Measurements from ENCODE around the gene VDAC2. TPM values are rescaled to one million over a fixed set of nuclear protein-coding genes. Genes with fewer than 3 reads are reported as not detected.
A peak's percentile ranks its signal among the peaks of the same experiment; 100 is the strongest.

The VDAC2 gene
- total and polyA plus RNA-seq, 4 donors = 94.5 to 121 (median 102) TPM

DNA sequence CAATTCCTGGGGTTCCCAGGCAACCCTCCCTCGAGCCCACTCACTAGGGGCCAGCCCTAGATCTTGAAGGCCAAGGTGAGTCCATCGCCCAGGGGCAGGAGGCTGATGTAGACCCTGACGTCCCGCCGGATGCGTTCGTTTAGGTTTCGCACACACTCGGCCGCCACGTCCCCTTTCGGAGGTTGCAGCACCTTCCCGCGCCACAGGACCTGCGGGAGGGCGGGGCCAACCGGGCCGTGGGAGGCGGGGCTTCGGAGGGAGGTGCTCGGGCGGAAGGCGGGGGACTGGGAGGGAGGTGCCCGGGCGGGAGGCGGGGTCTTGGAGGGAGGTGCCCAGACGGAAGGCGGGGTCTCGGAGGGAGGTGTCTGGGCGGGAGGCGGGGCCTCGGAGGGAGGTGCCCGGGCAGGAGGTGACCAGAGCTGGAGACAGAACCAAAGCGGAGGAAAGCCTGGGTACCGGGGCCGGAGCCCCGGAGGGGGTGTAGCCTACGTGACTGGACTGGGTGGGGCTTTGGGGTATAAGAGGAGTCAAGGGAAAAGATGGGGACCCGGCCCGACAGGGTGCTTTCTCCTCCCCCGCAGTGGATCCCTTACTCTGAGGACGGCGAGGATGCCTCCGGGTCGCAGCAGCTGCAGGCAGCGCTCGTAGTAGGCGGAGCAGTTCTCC is 23.6 kb downstream of the VDAC2 start:
- WGBS, 2 donors = 4 to 7% methylated on average over 39 to 48 of the region's 48 CpGs
- no peaks in the 10 kb centered on the region for H3K27me3 ChIP-seq (ENCODE audit: control insufficient read depth in 3 of 3, insufficient read depth in 3 of 3, low read length in 2 of 3)
- peak overlapping the region; percentile 86 to 88 for H3K27ac ChIP-seq (ENCODE audit: low read depth in 1 of 2, low read length in 1 of 2)
- TF ChIP-seq, protein P1, sequence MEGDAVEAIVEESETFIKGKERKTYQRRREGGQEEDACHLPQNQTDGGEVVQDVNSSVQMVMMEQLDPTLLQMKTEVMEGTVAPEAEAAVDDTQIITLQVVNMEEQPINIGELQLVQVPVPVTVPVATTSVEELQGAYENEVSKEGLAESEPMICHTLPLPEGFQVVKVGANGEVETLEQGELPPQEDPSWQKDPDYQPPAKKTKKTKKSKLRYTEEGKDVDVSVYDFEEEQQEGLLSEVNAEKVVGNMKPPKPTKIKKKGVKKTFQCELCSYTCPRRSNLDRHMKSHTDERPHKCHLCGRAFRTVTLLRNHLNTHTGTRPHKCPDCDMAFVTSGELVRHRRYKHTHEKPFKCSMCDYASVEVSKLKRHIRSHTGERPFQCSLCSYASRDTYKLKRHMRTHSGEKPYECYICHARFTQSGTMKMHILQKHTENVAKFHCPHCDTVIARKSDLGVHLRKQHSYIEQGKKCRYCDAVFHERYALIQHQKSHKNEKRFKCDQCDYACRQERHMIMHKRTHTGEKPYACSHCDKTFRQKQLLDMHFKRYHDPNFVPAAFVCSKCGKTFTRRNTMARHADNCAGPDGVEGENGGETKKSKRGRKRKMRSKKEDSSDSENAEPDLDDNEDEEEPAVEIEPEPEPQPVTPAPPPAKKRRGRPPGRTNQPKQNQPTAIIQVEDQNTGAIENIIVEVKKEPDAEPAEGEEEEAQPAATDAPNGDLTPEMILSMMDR (IDR thresholded peaks at IDR 0.05; ENCODE audit: control extremely low read depth, extremely low read depth) = no peak
- H3K9ac ChIP-seq (ENCODE audit: insufficient read depth in 1 of 2, low read length in 2 of 2) = no peak overlapping the region
- peaks cover 0 to 13% (median 0%) of the 10 kb centered on the region in 5 donors for H3K4me1 ChIP-seq (ENCODE audit: control insufficient read depth in 5 of 5, insufficient read depth in 5 of 5, low read length in 5 of 5)
- H3K9me3 ChIP-seq (ENCODE audit: control insufficient read depth in 4 of 4, insufficient read depth in 3 of 4, low read length in 3 of 4) = no peaks in the 10 kb centered on the region
- peak; percentile 85 for ATAC-seq (ENCODE audit: insufficient read depth, low FRiP score)
- peaks cover 12 to 21% (median 17%) of the 10 kb centered on the region in 4 donors for H3K36me3 ChIP-seq (ENCODE audit: control insufficient read depth in 4 of 4, insufficient read depth in 4 of 4, low read length in 4 of 4)
- DNase-seq = peak; percentile 78 to 88 (median 84)
- peak overlapping the region; percentile 73 for H3K4me3 ChIP-seq

DNA sequence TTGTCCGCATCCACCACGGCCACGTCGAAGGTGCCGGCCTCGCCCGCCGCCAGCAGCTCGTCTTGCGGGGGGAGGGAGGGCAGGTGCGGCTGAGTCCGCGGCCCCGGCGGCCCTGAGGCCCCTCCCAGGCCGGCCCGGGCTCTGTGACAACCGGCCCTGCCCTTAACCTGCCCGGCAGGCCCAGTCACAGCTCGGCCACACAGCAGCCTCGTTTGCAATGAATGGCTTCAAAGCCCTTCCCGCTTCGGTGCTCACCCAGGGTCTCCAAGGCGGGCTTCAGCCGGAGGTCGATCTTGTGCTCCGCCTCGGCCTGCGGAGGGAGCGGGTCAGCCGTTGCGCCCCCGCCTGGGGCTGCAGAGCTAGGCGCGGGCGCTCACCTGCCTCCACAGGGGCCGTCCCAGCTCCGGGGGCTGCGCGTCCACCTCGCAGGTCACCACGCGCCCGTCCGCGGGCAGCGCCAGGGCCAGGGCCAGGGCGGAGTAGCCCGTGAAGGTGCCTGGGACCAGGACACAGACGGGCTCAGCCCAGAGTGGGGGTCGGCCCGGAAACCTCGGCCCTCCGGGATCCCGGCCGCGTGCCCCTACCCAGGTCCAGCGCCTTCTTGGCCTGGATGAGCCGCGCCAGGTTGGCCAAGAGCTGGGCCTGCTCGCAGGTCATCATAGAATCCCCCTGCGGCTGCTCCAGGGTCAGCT is 24.2 kb downstream of the VDAC2 start:
- no peaks in the 10 kb centered on the region for H3K9me3 ChIP-seq (ENCODE audit: control insufficient read depth in 4 of 4, insufficient read depth in 3 of 4, low read length in 3 of 4)
- no peaks in the 10 kb centered on the region for H3K27me3 ChIP-seq (ENCODE audit: control insufficient read depth in 3 of 3, insufficient read depth in 3 of 3, low read length in 2 of 3)
- peak; percentile 6 for ATAC-seq (ENCODE audit: insufficient read depth, low FRiP score)
- peak overlapping the region; percentile 73 for H3K4me3 ChIP-seq
- no peak overlapping the region for H3K9ac ChIP-seq (ENCODE audit: insufficient read depth in 1 of 2, low read length in 2 of 2)
- peaks cover 12 to 21% (median 17%) of the 10 kb centered on the region in 4 donors for H3K36me3 ChIP-seq (ENCODE audit: control insufficient read depth in 4 of 4, insufficient read depth in 4 of 4, low read length in 4 of 4)
- DNase-seq = peak in 2 of 3 donors; percentile 18 to 29
- peaks cover 0 to 13% (median 0%) of the 10 kb centered on the region in 5 donors for H3K4me1 ChIP-seq (ENCODE audit: control insufficient read depth in 5 of 5, insufficient read depth in 5 of 5, low read length in 5 of 5)
- TF ChIP-seq, protein P1 (IDR thresholded peaks at IDR 0.05; ENCODE audit: control extremely low read depth, extremely low read depth) = no peak
- H3K27ac ChIP-seq (ENCODE audit: low read depth in 1 of 2, low read length in 1 of 2) = peak overlapping the region; percentile 86 to 88
- WGBS, 2 donors = 1% methylated on average over 51 to 62 of the region's 62 CpGs

DNA sequence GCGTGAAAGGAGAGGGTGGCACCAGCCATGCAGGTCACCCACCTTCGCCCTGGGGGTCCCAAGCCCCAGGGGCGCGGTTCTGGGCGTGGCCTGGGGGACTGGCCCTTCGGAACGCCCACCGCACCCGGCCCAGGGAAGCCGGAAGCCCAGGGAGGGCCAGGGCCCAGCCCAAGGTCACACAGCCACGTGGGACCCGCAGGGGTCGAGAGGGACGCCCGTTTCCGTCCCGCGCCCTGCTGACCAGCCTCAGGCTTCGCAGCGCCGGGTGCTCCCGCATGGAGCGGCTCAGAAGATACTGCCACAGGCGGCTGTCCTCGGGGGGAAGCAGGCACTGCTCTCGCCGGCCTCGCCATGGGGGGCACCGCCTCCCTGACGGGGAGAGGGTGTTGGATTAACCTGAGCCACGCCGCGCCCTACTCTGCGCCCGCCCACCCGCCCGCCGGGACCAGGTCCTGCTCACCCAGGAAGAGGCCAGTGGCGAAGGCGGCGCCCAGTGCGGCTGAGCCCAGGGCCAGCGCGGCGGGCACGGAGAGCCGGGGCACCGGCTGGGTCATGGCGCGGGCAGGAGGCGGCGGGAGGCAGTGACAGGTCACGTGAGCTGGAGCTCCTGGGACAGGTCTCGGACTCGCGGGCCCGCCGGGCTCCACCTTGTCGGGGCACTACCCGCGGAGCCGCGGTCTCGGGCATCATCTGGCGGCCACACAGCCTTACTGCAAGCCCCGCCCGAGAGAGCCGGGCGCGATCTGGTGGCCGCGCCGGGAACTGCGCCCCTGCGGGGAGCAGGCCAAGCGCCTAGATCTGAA is 25.0 kb downstream of the VDAC2 start, which contains the start of gene COMTD1:
Gene COMTD1, minus strand, starts transcription at position 583 of the 803 bp plus-strand sequence. Its CDS starts 29 bp downstream, at position 554.
- Histone ChIP-seq H3K36me3 (ENCODE audit: control insufficient read depth in 4 of 4, insufficient read depth in 4 of 4, low read length in 4 of 4) (peaks cover 12 to 16% (median 15%) of the 10 kb centered on the region in 4 donors), H3K4me1 (ENCODE audit: control insufficient read depth in 5 of 5, insufficient read depth in 5 of 5, low read length in 5 of 5) (peaks cover 0 to 13% (median 0%) of the 10 kb centered on the region in 5 donors), H3K4me3 (peak within 1 kb of the TSS; percentile 73), H3K27me3 (ENCODE audit: control insufficient read depth in 3 of 3, insufficient read depth in 3 of 3, low read length in 2 of 3) (no peaks in the 10 kb centered on the region), H3K9me3 (ENCODE audit: control insufficient read depth in 4 of 4, insufficient read depth in 3 of 4, low read length in 3 of 4) (no peaks in the 10 kb centered on the region), H3K27ac (ENCODE audit: low read depth in 1 of 2, low read length in 1 of 2) (peak within 1 kb of the TSS; percentile 86 to 88), H3K9ac (ENCODE audit: insufficient read depth in 1 of 2, low read length in 2 of 2) (no peak within 1 kb of the TSS)
- TF ChIP-seq, protein P1 (IDR thresholded peaks at IDR 0.05; ENCODE audit: control extremely low read depth, extremely low read depth) = peak; percentile 100
- peak; percentile 87 for ATAC-seq (ENCODE audit: insufficient read depth, low FRiP score)
- DNase-seq = peak; percentile 84 to 91 (median 91)
- 0 to 1% methylated on average over 41 to 76 of the region's 76 CpGs for WGBS, 2 donors
